Ectodermal cell (in vitro differentiated cells): ENCODE results near the gene DOCK7.
"Not testable (repeated sequence)": the region's sequence is repeated elsewhere in the genome, so short reads cannot be mapped to it uniquely, and the experiment has no call there.

Experiments
- H3K27ac ChIP-seq: 2 replicates; pipeline ENCODE4 v1.7.0; 2013; ENCODE audit warnings: mild to moderate bottlenecking, low read depth, low read length; ENCODE audit not compliant: insufficient read depth, poor library complexity, severe bottlenecking
- H3K27me3 ChIP-seq: 2 replicates; pipeline ENCODE4 v1.7.0; 2013; ENCODE audit warnings: mild to moderate bottlenecking, low read length; ENCODE audit not compliant: insufficient read depth, control insufficient read depth, poor library complexity, severe bottlenecking
- H3K36me3 ChIP-seq: one replicate; pipeline ENCODE4 v1.7.0; 2013; ENCODE audit warnings: low read length; ENCODE audit not compliant: control insufficient read depth, insufficient read depth
- H3K4me1 ChIP-seq: one replicate; pipeline ENCODE4 v1.7.0; 2013; ENCODE audit warnings: low read length; ENCODE audit not compliant: control insufficient read depth, insufficient read depth
- H3K4me3 ChIP-seq: 2 replicates; pipeline ENCODE4 v1.7.0; 2013; ENCODE audit warnings: low read depth, low read length, control low read depth; ENCODE audit not compliant: insufficient read depth
- H3K9me3 ChIP-seq: 2 replicates; pipeline ENCODE4 v1.7.0; 2013; ENCODE audit warnings: mild to moderate bottlenecking, low read length, moderate library complexity; ENCODE audit not compliant: control insufficient read depth
- WGBS, 2 experiments: methylation state at CpG; one replicate each; pipeline ENCODE4 v1.1.7; 2013; ENCODE audit warnings: missing lambda C conversion rate in 2 of 2; 5-methylcytosine and 5-hydroxymethylcytosine counted together

DOCK7 gene

DNA sequence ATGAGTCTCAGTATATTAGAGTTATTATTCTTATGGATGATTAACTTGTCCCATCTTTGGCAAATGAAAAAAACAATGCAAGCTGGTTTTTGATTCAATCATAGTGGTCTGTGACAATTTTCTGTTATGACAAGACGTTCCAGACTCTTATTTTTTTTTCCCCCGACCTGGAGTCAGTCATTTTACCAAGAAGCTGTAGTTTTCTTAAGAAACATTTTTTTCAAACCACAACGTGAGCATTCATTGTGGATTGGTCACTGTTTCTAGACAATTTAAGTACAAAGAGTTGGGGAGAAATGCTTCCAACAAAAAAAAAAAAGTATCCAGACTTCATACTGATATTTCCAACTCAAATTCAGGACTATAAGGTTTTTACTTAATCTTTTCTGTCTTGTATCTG, 98.9 kb downstream of the DOCK7 start:
- H3K4me3 ChIP-seq, result no peak overlapping the region
- 94 to 96% methylated on average over 3 of the region's 3 CpGs for WGBS, 2 experiments

DNA sequence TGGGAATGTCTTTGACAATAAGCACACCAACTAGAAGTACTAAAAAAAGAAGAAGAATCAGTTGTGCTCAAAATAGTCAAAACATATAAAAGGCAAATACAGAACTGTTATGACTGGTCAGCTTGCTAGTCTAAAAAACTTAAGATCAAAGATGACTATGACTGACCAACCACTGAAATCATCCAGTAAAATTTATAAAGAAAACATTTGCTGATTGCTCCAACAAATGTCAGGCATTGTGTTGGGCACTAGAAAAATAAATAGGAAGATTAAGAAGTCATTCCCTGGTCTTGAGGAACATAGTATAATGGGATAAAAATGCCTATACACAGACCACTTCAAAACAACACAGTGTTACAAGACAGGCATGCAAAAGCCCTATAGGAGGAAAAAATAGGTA, 100.2 kb downstream of the DOCK7 start:
- H3K36me3 ChIP-seq, result no peaks in the 10 kb centered on the region
- no peak overlapping the region for H3K4me3 ChIP-seq
- H3K4me1 ChIP-seq, result no peaks in the 10 kb centered on the region
- no peak overlapping the region for H3K27ac ChIP-seq
- H3K9me3 ChIP-seq, result no peaks in the 10 kb centered on the region
- H3K27me3 ChIP-seq, result no peaks in the 10 kb centered on the region

More for the DNA sequence above, 98.9 kb downstream of the DOCK7 start:
- Histone ChIP-seq H3K27me3 (no peaks in the 10 kb centered on the region), H3K27ac (no peak overlapping the region), H3K36me3 (no peaks in the 10 kb centered on the region), H3K9me3 (no peaks in the 10 kb centered on the region), H3K4me1 (no peaks in the 10 kb centered on the region)

DNA sequence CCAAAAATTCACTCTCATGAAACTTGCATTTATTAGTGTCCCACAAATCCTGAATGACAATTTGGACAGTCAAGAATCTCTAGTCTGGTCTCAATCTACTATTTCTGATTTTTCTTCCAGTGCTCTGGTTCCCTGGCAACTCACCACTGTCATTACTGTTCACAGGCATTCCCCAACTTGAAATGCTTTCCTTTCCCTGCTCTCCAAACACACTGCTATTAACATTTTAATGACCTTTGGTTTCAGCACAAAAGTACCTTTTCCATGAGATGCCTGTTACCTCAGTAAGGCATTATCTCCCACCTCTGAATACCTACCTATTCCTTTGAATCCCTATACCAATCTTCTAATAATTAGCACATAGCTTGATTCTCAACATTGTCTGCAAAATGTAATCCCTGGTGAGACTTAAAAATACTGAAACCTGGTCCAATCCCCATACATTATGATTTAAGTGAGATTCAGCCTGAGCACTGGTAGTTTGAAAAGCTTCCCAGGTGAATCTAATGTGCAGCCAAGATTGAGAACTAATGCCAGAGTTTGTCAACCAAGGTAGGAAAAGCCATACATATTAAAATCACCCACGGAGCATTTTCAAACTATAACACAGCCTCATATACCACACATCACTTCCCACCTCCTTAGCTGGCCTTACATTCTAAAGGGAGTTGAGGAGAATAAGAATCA, 102.6 kb downstream of the DOCK7 start:
- H3K4me3 ChIP-seq, result no peak overlapping the region
- no peaks in the 10 kb centered on the region for H3K27me3 ChIP-seq
- H3K9me3 ChIP-seq, result no peaks in the 10 kb centered on the region
- no peaks in the 10 kb centered on the region for H3K36me3 ChIP-seq
- WGBS, 2 experiments, result 0 to 20% methylated on average over 1 of the region's 1 CpG
- H3K27ac ChIP-seq, result no peak overlapping the region
- H3K4me1 ChIP-seq, result no peaks in the 10 kb centered on the region

DNA sequence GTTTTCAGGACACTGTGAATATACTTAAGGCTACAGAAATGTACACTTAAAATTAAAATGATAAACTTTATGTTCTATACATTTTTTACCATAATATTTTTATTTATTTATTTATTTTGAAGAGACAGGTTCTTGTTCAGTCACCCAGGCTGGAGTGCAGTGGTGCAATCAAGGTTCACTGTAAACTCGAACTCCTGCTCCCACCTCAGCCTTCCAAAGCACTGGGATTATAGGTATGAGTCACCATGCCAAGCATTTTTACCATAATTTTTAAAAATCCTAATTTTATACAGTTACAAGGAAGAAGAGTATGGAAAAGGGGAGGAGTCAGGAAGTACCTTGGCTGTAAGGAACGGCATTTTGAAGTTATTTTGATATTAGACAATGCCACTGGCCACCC, 114.5 kb downstream of the DOCK7 start:
- WGBS, 2 experiments, result 48 to 50% methylated on average over 2 of the region's 2 CpGs

DNA sequence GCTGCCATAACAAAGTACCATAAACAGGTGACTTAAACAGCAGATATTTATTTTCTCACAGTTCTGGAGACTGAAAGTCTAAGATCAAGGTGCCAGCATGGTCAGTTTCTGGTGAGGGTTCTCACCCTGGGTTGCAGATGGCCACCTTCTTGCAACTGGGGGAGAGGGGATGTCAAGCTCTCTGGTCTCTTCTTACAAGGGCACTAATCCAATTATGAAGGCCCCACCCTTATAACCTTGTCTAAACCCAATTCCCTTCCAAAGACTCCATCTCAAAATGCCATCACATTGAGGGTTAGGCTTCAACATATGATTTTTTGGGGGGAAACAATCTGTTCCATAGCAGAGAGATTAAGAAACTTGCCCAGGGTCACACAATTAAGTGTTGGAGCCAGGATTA, 115.7 kb downstream of the DOCK7 start:
- Histone ChIP-seq H3K4me3 (no peak overlapping the region), H3K9me3 (no peaks in the 10 kb centered on the region), H3K4me1 (no peaks in the 10 kb centered on the region), H3K36me3 (peaks cover 4% of the 10 kb centered on the region), H3K27me3 (no peaks in the 10 kb centered on the region), H3K27ac (no peak overlapping the region)

More for the DNA sequence above, 114.5 kb downstream of the DOCK7 start:
- Histone ChIP-seq H3K4me1 (no peaks in the 10 kb centered on the region), H3K4me3 (no peak overlapping the region), H3K27me3 (no peaks in the 10 kb centered on the region), H3K27ac (no peak overlapping the region), H3K36me3 (peaks cover 4% of the 10 kb centered on the region), H3K9me3 (no peaks in the 10 kb centered on the region)

DNA sequence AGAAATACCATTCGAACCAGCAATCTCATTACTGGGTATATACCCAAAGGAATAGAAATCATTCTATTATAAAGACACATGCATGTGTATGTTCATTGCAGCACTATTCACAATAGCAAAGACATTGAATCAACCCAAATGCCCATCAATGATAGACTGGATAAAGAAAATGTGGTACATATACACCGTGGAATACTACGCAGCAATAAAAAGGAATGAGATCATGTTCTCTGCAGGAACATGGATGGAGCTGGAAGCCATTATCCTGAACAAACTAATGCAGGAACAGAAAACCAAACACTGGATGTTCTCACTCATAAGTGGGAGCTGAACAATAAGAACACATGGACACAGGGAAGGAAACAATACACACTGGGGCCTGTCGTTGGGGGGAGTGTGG, 116.7 kb downstream of the DOCK7 start:
- not testable (repeated sequence) for H3K27me3 ChIP-seq, H3K36me3 ChIP-seq, H3K9me3 ChIP-seq, H3K4me3 ChIP-seq, H3K4me1 ChIP-seq, H3K27ac ChIP-seq
- 96% methylated on average over 4 of the region's 4 CpGs for WGBS, 2 experiments

DNA sequence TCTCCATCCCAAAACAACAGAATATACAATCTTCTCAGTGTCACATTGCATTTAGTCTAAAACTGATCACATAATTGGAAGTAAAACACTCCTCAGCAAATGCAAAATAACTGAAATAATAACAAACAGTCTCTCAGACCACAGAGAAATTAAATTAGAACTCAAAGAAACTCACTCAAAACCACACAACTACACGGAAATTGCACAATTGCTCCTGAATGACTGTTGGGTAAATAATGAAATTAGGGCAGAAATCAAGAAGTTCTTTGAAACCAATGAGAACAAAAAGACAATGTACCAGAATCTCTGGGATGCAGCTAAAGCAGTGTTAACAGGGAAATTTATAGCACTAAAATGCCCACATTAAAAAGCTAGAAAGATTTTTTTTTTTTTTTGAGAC, 120.3 kb downstream of the DOCK7 start:
- H3K27ac ChIP-seq, H3K9me3 ChIP-seq: not testable (repeated sequence)
- 82% methylated on average over 1 of the region's 1 CpG; no CpG with 5 or more reads in 1 of the 2 experiments for WGBS, 2 experiments

DNA sequence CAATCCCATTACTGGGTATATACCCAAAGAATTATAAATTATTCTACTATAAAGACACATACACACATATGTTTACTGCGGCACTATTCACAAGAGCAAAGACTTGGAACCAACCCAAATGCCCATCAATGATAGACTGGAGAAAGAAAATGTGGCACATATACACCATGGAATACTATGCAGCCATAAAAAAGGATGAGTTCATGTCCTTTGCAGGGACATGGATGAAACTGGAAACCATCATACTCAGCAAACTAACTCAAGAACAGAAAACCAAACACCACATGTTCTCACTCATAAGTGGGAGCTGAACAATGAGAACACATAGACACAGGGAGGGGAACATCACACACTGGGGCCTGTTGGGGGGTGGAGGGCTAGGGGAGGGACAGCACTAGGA, 121.0 kb downstream of the DOCK7 start:
- H3K27ac ChIP-seq, H3K4me1 ChIP-seq, H3K36me3 ChIP-seq, H3K9me3 ChIP-seq, H3K27me3 ChIP-seq, H3K4me3 ChIP-seq: not testable (repeated sequence)
- 88 to 100% methylated on average over 1 of the region's 1 CpG for WGBS, 2 experiments

More for the DNA sequence above, 120.3 kb downstream of the DOCK7 start:
- not testable (repeated sequence) for H3K27me3 ChIP-seq, H3K36me3 ChIP-seq, H3K4me3 ChIP-seq, H3K4me1 ChIP-seq

DNA sequence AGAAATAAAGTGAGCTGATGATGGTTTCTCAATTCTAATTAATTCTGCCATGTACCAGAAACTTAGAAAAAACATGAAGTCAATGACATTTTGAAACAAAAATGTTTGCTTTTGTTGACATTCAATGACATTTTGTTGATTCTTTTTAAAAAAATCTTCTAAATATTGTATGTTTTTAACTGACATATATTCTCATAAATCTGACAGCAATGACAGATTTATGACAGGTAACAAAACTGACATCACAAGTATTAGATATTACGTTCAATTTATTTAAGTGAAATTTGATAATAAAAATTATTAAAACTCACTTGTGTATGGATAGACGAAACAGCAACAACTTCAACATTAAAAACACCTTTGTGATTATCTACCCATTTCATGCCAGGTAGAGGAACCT, 126.9 kb downstream of the DOCK7 start:
- H3K4me3 ChIP-seq, result no peak overlapping the region
- no peak overlapping the region for H3K27ac ChIP-seq
- no peaks in the 10 kb centered on the region for H3K36me3 ChIP-seq
- H3K4me1 ChIP-seq, result no peaks in the 10 kb centered on the region
- H3K27me3 ChIP-seq, result no peaks in the 10 kb centered on the region
- H3K9me3 ChIP-seq, result no peaks in the 10 kb centered on the region
- WGBS, 2 experiments, result no CpG with 5 or more reads among the region's 2 CpGs

DNA sequence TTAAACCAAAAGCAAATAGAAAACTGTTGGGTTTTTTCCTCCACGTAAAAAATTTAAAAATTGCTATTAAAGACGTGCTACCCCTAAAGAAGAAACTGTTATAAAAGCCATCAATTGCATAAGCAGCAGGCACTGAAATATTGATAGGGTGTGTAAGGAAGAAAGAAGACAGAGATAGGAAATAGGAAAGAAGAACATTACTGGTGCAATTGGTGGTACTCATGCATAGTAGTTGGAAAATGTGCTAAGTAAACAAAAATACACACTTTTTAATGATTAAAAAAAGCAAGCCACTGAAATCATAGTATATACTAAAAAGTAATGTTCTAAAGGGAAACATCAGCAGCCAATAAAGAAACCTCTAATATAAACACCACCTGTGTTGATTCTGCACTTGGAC, 143.6 kb downstream of the DOCK7 start:
- 97% methylated on average over 2 of the region's 2 CpGs; no CpG with 5 or more reads in 1 of the 2 experiments for WGBS, 2 experiments
- Histone ChIP-seq H3K36me3 (no peaks in the 10 kb centered on the region), H3K9me3 (no peaks in the 10 kb centered on the region)

DNA sequence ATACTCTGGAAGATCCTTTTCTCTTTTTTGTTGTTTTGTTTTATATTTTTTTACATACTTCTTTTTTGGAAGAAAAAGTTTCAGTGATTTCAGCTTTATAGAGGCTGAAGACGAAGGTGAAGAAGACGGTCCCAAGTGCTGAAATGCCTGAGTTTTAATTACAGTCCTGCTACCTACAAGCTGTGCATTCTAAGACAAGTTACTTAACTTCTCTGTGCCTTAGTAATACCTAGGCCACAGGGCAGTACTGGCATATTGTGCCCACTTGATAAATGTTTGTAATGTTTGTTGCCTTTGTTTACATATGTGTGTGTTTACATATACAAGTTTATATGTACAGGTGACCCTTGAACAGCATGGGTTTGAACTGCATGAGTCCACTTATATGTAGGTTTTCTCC, 147.1 kb downstream of the DOCK7 start:
- H3K9me3 ChIP-seq, result no peaks in the 10 kb centered on the region
- H3K36me3 ChIP-seq, result no peaks in the 10 kb centered on the region
- H3K4me3 ChIP-seq, result no peak overlapping the region
- whole genome bisulfite sequencing, 2 experiments, result 45 to 47% methylated on average over 2 of the region's 2 CpGs
- H3K27ac ChIP-seq, result no peak overlapping the region
- no peaks in the 10 kb centered on the region for H3K27me3 ChIP-seq
- H3K4me1 ChIP-seq, result no peaks in the 10 kb centered on the region

More for the DNA sequence above, 143.6 kb downstream of the DOCK7 start:
- Histone ChIP-seq H3K4me1 (no peaks in the 10 kb centered on the region), H3K27ac (no peak overlapping the region), H3K4me3 (no peak overlapping the region), H3K27me3 (no peaks in the 10 kb centered on the region)
